Measurements from ENCODE around the gene NSG1. TPM values are rescaled to one million over a fixed set of nuclear protein-coding genes. Genes with fewer than 3 reads are reported as not detected.

Gene NSG1
- total RNA-seq, 1 experiment from 2014 or later, result not detected

GRCh38 chr4:4415806-4416805, 29.2 kb downstream of the NSG1 start:
- Histone ChIP-seq H3K36me3 (ENCODE audit: low read depth, low read length) (no peaks in the 10 kb centered on the region; the same call in 1 of the 2 replicates), H3K4me2 (ENCODE audit: low read length) (no peak overlapping the region), H3F3A (ENCODE audit: low read length, unreplicated experiment) (no peaks in the 10 kb centered on the region), H3K27me3 (ENCODE audit: low read length) (no peaks in the 10 kb centered on the region), H3K4me3 (ENCODE audit: low read length) (no peak overlapping the region), H2AFZ (ENCODE audit: low read length) (no peak overlapping the region), H3K27ac (ENCODE audit: low read length) (no peak overlapping the region), H3K9ac (ENCODE audit: low read length) (no peak overlapping the region), H3K79me2 (ENCODE audit: low read length) (no peaks in the 10 kb centered on the region), H3K9me3 (ENCODE audit: low read length) (no peaks in the 10 kb centered on the region), H3K9me2 (replicated peaks; ENCODE audit: low read length) (no peaks in the 10 kb centered on the region), H4K20me1 (ENCODE audit: low read length) (no peaks in the 10 kb centered on the region), H3K4me1 (ENCODE audit: insufficient read depth, low read length) (no peaks in the 10 kb centered on the region)
- ChIA-PET POLR2A (ENCODE audit: unreplicated experiment) (no interaction called here), CTCF (no interaction called here)
- ATAC-seq (no peak), DNase-seq (no peak)
- intact Hi-C loops (cut with micrococcal nuclease), result no loop called here
- TF ChIP-seq EZH2phosphoT487 (IDR thresholded peaks at IDR 0.05; ENCODE audit: borderline replicate concordance, low read length) (no peak), CTCF (conservative IDR thresholded peaks at IDR 0.05; ENCODE audit: low read depth, low read length) (no peak), EZH2 (IDR thresholded peaks at IDR 0.05; ENCODE audit: low read length, unreplicated experiment) (no peak)
- BruUV-seq (replicated peaks), result no TSS peak

- CTCF ChIA-PET, result no interaction called here
- H3K27me3 ChIP-seq (ENCODE audit: low read length), result no peaks in the 10 kb centered on the region
- no peaks in the 10 kb centered on the region for H3K79me2 ChIP-seq (ENCODE audit: low read length)
- H3K4me1 ChIP-seq (ENCODE audit: insufficient read depth, low read length), result no peaks in the 10 kb centered on the region
- intact Hi-C loops (cut with micrococcal nuclease), result no loop called here
- H2AFZ ChIP-seq (ENCODE audit: low read length), result no peak overlapping the region
- no peak overlapping the region for H3K4me2 ChIP-seq (ENCODE audit: low read length)
- no peak for ATAC-seq
- no peak overlapping the region for H3K9ac ChIP-seq (ENCODE audit: low read length)
- H4K20me1 ChIP-seq (ENCODE audit: low read length), result no peaks in the 10 kb centered on the region
- POLR2A ChIA-PET (ENCODE audit: unreplicated experiment), result no interaction called here
- H3K9me3 ChIP-seq (ENCODE audit: low read length), result no peaks in the 10 kb centered on the region
- H3K27ac ChIP-seq (ENCODE audit: low read length), result no peak overlapping the region
- H3F3A ChIP-seq (ENCODE audit: low read length, unreplicated experiment), result no peaks in the 10 kb centered on the region
- BruUV-seq (replicated peaks), result no TSS peak
- no peaks in the 10 kb centered on the region for H3K9me2 ChIP-seq (replicated peaks; ENCODE audit: low read length)
- TF ChIP-seq EZH2phosphoT487 (IDR thresholded peaks at IDR 0.05; ENCODE audit: borderline replicate concordance, low read length) (no peak), EZH2 (IDR thresholded peaks at IDR 0.05; ENCODE audit: low read length, unreplicated experiment) (no peak), CTCF (conservative IDR thresholded peaks at IDR 0.05; ENCODE audit: low read depth, low read length) (no peak)
- DNase-seq, result no peak
- H3K4me3 ChIP-seq (ENCODE audit: low read length), result no peak overlapping the region
- H3K36me3 ChIP-seq (ENCODE audit: low read depth, low read length), result no peaks in the 10 kb centered on the region; the same call in 1 of the 2 replicates
Observed at GRCh38 chr4:4416981-4417380, 30.1 kb downstream of the NSG1 start.

GRCh38 chr4:4417886-4418285, 31.0 kb downstream of the NSG1 start:
- intact Hi-C loops (cut with micrococcal nuclease), result no loop called here
- POLR2A ChIA-PET (ENCODE audit: unreplicated experiment), result no interaction called here
- H3K9me3 ChIP-seq (ENCODE audit: low read length), result no peaks in the 10 kb centered on the region
- H3K4me3 ChIP-seq (ENCODE audit: low read length), result no peak overlapping the region
- H3K79me2 ChIP-seq (ENCODE audit: low read length), result no peaks in the 10 kb centered on the region
- no peak overlapping the region for H3K4me2 ChIP-seq (ENCODE audit: low read length)
- no peaks in the 10 kb centered on the region; the same call in 1 of the 2 replicates for H3K36me3 ChIP-seq (ENCODE audit: low read depth, low read length)
- no peaks in the 10 kb centered on the region for H3F3A ChIP-seq (ENCODE audit: low read length, unreplicated experiment)
- no peak overlapping the region for H2AFZ ChIP-seq (ENCODE audit: low read length)
- no peak overlapping the region for H3K9ac ChIP-seq (ENCODE audit: low read length)
- no peaks in the 10 kb centered on the region for H4K20me1 ChIP-seq (ENCODE audit: low read length)
- H3K4me1 ChIP-seq (ENCODE audit: insufficient read depth, low read length), result no peaks in the 10 kb centered on the region
- DNase-seq (no peak), ATAC-seq (no peak)
- no peak overlapping the region for H3K27ac ChIP-seq (ENCODE audit: low read length)
- CTCF ChIA-PET, result no interaction called here
- TF ChIP-seq CTCF (conservative IDR thresholded peaks at IDR 0.05; ENCODE audit: low read depth, low read length) (no peak), EZH2phosphoT487 (IDR thresholded peaks at IDR 0.05; ENCODE audit: borderline replicate concordance, low read length) (no peak), EZH2 (IDR thresholded peaks at IDR 0.05; ENCODE audit: low read length, unreplicated experiment) (no peak)
- BruUV-seq (replicated peaks), result no TSS peak
- no peaks in the 10 kb centered on the region for H3K27me3 ChIP-seq (ENCODE audit: low read length)
- no peaks in the 10 kb centered on the region for H3K9me2 ChIP-seq (replicated peaks; ENCODE audit: low read length)
